H9 (cell line): ENCODE data around the gene ARSJ. TPM values are rescaled to one million over a fixed set of nuclear protein-coding genes. Genes with fewer than 3 reads are reported as not detected.

ENCODE experiments used
- DNase-seq: peaks from one replicate; pipeline ENCODE4 v3.0.0-alpha.2; 2017
- H2AFZ ChIP-seq: one replicate; pipeline ENCODE4 v1.6.1; 2013; ENCODE audit warnings: mild to moderate bottlenecking, low read length, control low read depth, moderate library complexity
- H2AK5ac ChIP-seq: 2 replicates; pipeline ENCODE4 v1.6.1; 2013; ENCODE audit warnings: low read length, control low read depth, mixed read lengths; ENCODE audit not compliant: insufficient read length
- H2BK120ac ChIP-seq: one replicate; pipeline ENCODE4 v1.6.1; 2013; ENCODE audit warnings: low read depth, mild to moderate bottlenecking, low read length, control low read depth, inconsistent platforms; ENCODE audit not compliant: poor library complexity, severe bottlenecking
- H2BK12ac ChIP-seq: 2 replicates; pipeline ENCODE4 v1.6.1; 2013; ENCODE audit warnings: low read length, control low read depth, mixed read lengths, low read depth; ENCODE audit not compliant: insufficient read length
- H2BK15ac ChIP-seq: 2 replicates; pipeline ENCODE4 v1.6.1; 2013; ENCODE audit warnings: low read depth, low read length, control low read depth
- H2BK20ac ChIP-seq: one replicate; pipeline ENCODE4 v1.6.1; 2013; ENCODE audit warnings: low read depth, mild to moderate bottlenecking, low read length, control low read depth, inconsistent platforms; ENCODE audit not compliant: poor library complexity, severe bottlenecking
- H2BK5ac ChIP-seq: 2 replicates; pipeline ENCODE4 v1.6.1; 2013; ENCODE audit warnings: low read length, control low read depth, mixed read lengths; ENCODE audit not compliant: insufficient read length
- H3K14ac ChIP-seq: 2 replicates; pipeline ENCODE4 v1.6.1; 2013; ENCODE audit warnings: low read length, control low read depth; ENCODE audit not compliant: insufficient read depth
- H3K18ac ChIP-seq: 2 replicates; pipeline ENCODE4 v1.6.1; 2013; ENCODE audit warnings: low read depth, mild to moderate bottlenecking, mixed read lengths, low read length, control low read depth; ENCODE audit not compliant: insufficient read length
- H3K23ac ChIP-seq: 2 replicates; pipeline ENCODE4 v1.6.1; 2013; ENCODE audit warnings: low read length, control low read depth, mixed read lengths, low read depth; ENCODE audit not compliant: insufficient read length
- H3K23me2 ChIP-seq: 2 replicates; pipeline ENCODE4 v1.6.1; 2013; ENCODE audit warnings: low read depth, mild to moderate bottlenecking, mixed read lengths, low read length, control low read depth; ENCODE audit not compliant: insufficient read length, poor library complexity, severe bottlenecking
- H3K27ac ChIP-seq: 2 replicates; pipeline ENCODE4 v1.5.1; 2013; ENCODE audit warnings: low read length, control low read depth, mixed read lengths, low read depth; ENCODE audit not compliant: insufficient read length
- H3K27me3 ChIP-seq: 2 replicates; pipeline ENCODE4 v1.6.1; 2013; ENCODE audit warnings: low read length, control low read depth, inconsistent platforms; ENCODE audit not compliant: insufficient read depth
- H3K4ac ChIP-seq: 2 replicates; pipeline ENCODE4 v1.6.1; 2013; ENCODE audit warnings: low read depth, mild to moderate bottlenecking, control low read depth, inconsistent platforms, low read length, moderate library complexity
- H3K4me1 ChIP-seq: 2 replicates; pipeline ENCODE4 v1.6.1; 2013; ENCODE audit warnings: low read length, control low read depth, inconsistent platforms; ENCODE audit not compliant: insufficient read depth
- H3K4me2 ChIP-seq: 2 replicates; pipeline ENCODE4 v1.6.1; 2013; ENCODE audit warnings: low read length, control low read depth, mixed read lengths; ENCODE audit not compliant: insufficient read length, insufficient read depth
- H3K56ac ChIP-seq: 2 replicates; pipeline ENCODE4 v1.6.1; 2013; ENCODE audit warnings: low read depth, mild to moderate bottlenecking, mixed read lengths, low read length, control low read depth; ENCODE audit not compliant: insufficient read length
- H3K79me1 ChIP-seq: 2 replicates; pipeline ENCODE4 v1.6.1; 2013; ENCODE audit warnings: low read depth, mild to moderate bottlenecking, moderate library complexity, low read length, control low read depth, inconsistent platforms; ENCODE audit not compliant: insufficient read depth, poor library complexity, severe bottlenecking
- H3K79me2 ChIP-seq: 2 replicates; pipeline ENCODE4 v1.6.1; 2013; ENCODE audit warnings: low read length, control low read depth, inconsistent platforms; ENCODE audit not compliant: insufficient read depth
- H3K9ac ChIP-seq: 2 replicates; pipeline ENCODE4 v1.6.1; 2013; ENCODE audit warnings: low read length, control low read depth, mixed read lengths; ENCODE audit not compliant: insufficient read length; ENCODE audit errors: extremely low read depth
- H3K9me3 ChIP-seq: one replicate; pipeline ENCODE4 v1.6.1; 2013; ENCODE audit warnings: low read depth, low read length, inconsistent platforms; ENCODE audit not compliant: control insufficient read depth
- H3T11ph ChIP-seq: one replicate; pipeline ENCODE4 v1.6.1; 2013; ENCODE audit warnings: mild to moderate bottlenecking, low read length, control low read depth, inconsistent platforms
- H4K20me1 ChIP-seq: one replicate; pipeline ENCODE4 v1.6.1; 2013; ENCODE audit not compliant: control insufficient read depth, insufficient read length, insufficient read depth
- H4K5ac ChIP-seq: 2 replicates; pipeline ENCODE4 v1.6.1; 2013; ENCODE audit warnings: low read depth, mild to moderate bottlenecking, mixed read lengths, low read length, control low read depth; ENCODE audit not compliant: insufficient read length
- H4K8ac ChIP-seq: replicated peaks from 2 replicates; pipeline ENCODE4 v1.6.1; 2013; ENCODE audit warnings: low read length, control low read depth, mixed read lengths, low read depth; ENCODE audit not compliant: insufficient read length
- H4K91ac ChIP-seq: 2 replicates; pipeline ENCODE4 v1.6.1; 2013; ENCODE audit warnings: low read depth, mild to moderate bottlenecking, moderate library complexity, mixed read lengths, low read length, control low read depth; ENCODE audit not compliant: insufficient read length
- H3K27ac Mint-ChIP-seq, 3 experiments: 2 replicates in 2 of 3; 3 replicates in 1 of 3; pipeline ENCODE4 v1.8.0; 2020 to 2021; ENCODE audit warnings: mixed read lengths in 3 of 3, mild to moderate bottlenecking in 1 of 3, moderate library complexity in 1 of 3
- H3K27me3 Mint-ChIP-seq: 2 replicates; pipeline ENCODE4 v1.8.0; 2021; ENCODE audit warnings: low read depth, mild to moderate bottlenecking, moderate library complexity, mixed read lengths
- H3K36me3 Mint-ChIP-seq, 3 experiments: 2 replicates in 2 of 3; 3 replicates in 1 of 3; pipeline ENCODE4 v1.8.0; 2020 to 2021; ENCODE audit warnings: low read depth in 3 of 3, mixed read lengths in 3 of 3; ENCODE audit not compliant: insufficient read depth in 1 of 3
- H3K4me1 Mint-ChIP-seq, 2 experiments: 2 replicates each; pipeline ENCODE4 v1.8.0; 2020; ENCODE audit warnings: mixed read lengths in 2 of 2
- H3K4me3 Mint-ChIP-seq, 2 experiments: 2 replicates in 1 of 2; 3 replicates in 1 of 2; pipeline ENCODE4 v1.8.0; 2020 to 2021; ENCODE audit warnings: mild to moderate bottlenecking in 2 of 2, mixed read lengths in 2 of 2, moderate library complexity in 1 of 2
- H3K9me3 Mint-ChIP-seq, 2 experiments: 2 replicates in 1 of 2; 3 replicates in 1 of 2; pipeline ENCODE4 v1.8.0; 2020; ENCODE audit warnings: mild to moderate bottlenecking in 2 of 2, mixed read lengths in 2 of 2, moderate library complexity in 1 of 2
- CTCF ChIP-seq: fragments of 200-600 bp; sonication (generic); conservative IDR thresholded peaks from 3 replicates; pipeline ENCODE4 v1.8.0; 2021; ENCODE audit warnings: antibody characterized with exemption, mild to moderate bottlenecking
- WGBS: extraction: QIAGEN DNeasy Blood & Tissue Kit; methylation state at CpG from one replicate; pipeline ENCODE4 v1.1.7; 2013; ENCODE audit warnings: missing lambda C conversion rate, low lambda C conversion rate, mixed read lengths; ENCODE audit not compliant: insufficient read length; ENCODE audit errors: extremely low coverage; 5-methylcytosine and 5-hydroxymethylcytosine counted together
- total RNA-seq: library from RNA; stranded (reverse); gene quantifications from 2 replicates; pipeline ENCODE4 v1.2.1, GENCODE V29; 2021

Gene ARSJ
- total RNA-seq, 1 experiment from 2014 or later: 1.1 TPM

DNA sequence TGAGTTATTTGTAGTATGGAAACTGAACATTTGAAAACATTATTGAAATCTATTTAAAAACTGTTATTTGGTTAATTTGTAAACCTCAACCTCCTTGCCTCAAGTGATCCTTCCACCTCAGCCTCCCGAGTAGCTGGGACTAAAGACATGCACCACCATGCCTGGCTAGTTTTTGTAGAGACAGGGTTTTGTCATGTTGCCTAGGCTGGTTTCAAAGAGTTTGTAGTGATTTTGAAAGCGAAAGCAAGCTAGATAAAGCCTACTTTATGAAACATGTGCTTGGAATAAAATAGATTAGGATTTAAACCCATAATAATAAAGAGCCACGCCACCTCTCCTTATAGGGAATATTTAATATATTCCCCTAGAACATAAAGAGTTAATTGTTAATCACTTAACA lies 23.5 kb downstream of the ARSJ start:
- no peaks in the 10 kb centered on the region for H3K79me2 ChIP-seq

More for the DNA sequence above, 23.5 kb downstream of the ARSJ start:
- Histone ChIP-seq H4K5ac (no peak overlapping the region), H3K27ac (no peak overlapping the region), H3K23ac (no peak overlapping the region), H2BK5ac (no peak overlapping the region), H2BK15ac (no peak overlapping the region), H3K23me2 (no peaks in the 10 kb centered on the region), H4K20me1 (no peaks in the 10 kb centered on the region), H3K14ac (no peak overlapping the region), H3K79me1 (no peaks in the 10 kb centered on the region), H3K9me3 (no peaks in the 10 kb centered on the region), H3K27me3 (no peaks in the 10 kb centered on the region), H3K9ac (no peak overlapping the region), H2AK5ac (no peak overlapping the region), H3K18ac (no peak overlapping the region), H2AFZ (no peak overlapping the region), H3K56ac (no peak overlapping the region), H2BK12ac (no peak overlapping the region), H4K91ac (no peak overlapping the region), H3K4ac (no peak overlapping the region), H2BK120ac (no peak overlapping the region), H3K4me1 (no peaks in the 10 kb centered on the region), H3K4me2 (no peak overlapping the region), H3T11ph (no peak overlapping the region), H4K8ac (no peak overlapping the region), H2BK20ac (no peak overlapping the region)
- WGBS: no CpG with 5 or more reads among the region's 3 CpGs
- Mint-ChIP-seq H3K36me3 (no peaks in the 10 kb centered on the region), H3K9me3 (no peaks in the 10 kb centered on the region), H3K4me1 (peaks cover 0 to 6% of the 10 kb centered on the region in 2 experiments; a peak in 2 of 4 replicates), H3K27ac (no peak overlapping the region), H3K27me3 (no peaks in the 10 kb centered on the region), H3K4me3 (no peak overlapping the region)
- TF ChIP-seq CTCF: no peak
- DNase-seq: no peak
